Endothelial cell of umbilical vein (primary cell): Measurements from ENCODE around the gene NAGPA. TPM values are rescaled to one million over a fixed set of nuclear protein-coding genes. Genes with fewer than 3 reads are reported as not detected.
"Not testable (repeated sequence)": the region's sequence is repeated elsewhere in the genome, so short reads cannot be mapped to it uniquely, and the experiment has no call there.

Experiments
- Bru-seq: library from RNA; stranded (reverse); fragments of 400-500 nt; gene quantifications from one replicate; lab custom pipeline; 2021; lab: Mats Ljungman, UMichigan
- BruChase-seq, 2 experiments: library from RNA; stranded (reverse); fragments of 400-500 nt; gene quantifications; one replicate each; lab custom pipeline; 2021; lab: Mats Ljungman, UMichigan
- BruUV-seq: library from RNA; stranded (reverse); fragments of 400-500 nt; replicated peaks from 2 replicates; lab custom pipeline; 2021; lab: Mats Ljungman, UMichigan
- CTCF ChIA-PET: fragments of 300-600, 350-600 bp; sonication (Branson Sonifier 250); formaldehyde crosslinking; loops from one replicate; lab custom pipeline; 2021; ENCODE audit warnings: antibody characterized with exemption, inconsistent platforms; lab: Charles Lee
- POLR2A ChIA-PET: fragments of 300-600, 350-600 bp; sonication (Branson Sonifier 250); formaldehyde crosslinking; loops from one replicate; lab custom pipeline; 2021; ENCODE audit warnings: antibody characterized with exemption, inconsistent platforms; lab: Charles Lee
- DNase-seq: peaks from one replicate; pipeline ENCODE4 v3.0.0-alpha.2; 2011; ENCODE audit warnings: low read depth, low spot score
- FAIRE-seq: peaks from 2 replicates; lab custom pipeline; 2011; peaks lifted over from hg19 to GRCh38; lab: Jason Lieb, UNC
- H2AFZ ChIP-seq: 2 replicates; pipeline ENCODE4 v1.6.0; 2012; ENCODE audit warnings: low read depth, low read length, control low read depth, inconsistent platforms
- H3K27ac ChIP-seq: 2 replicates; pipeline ENCODE4 v1.5.1; 2011; ENCODE audit warnings: low read depth, mild to moderate bottlenecking, control low read depth, low read length, moderate library complexity; ENCODE audit not compliant: insufficient read depth
- H3K27me3 ChIP-seq, 2 experiments: 2 replicates each; pipeline versions ENCODE4 v1.6.0 to v1.6.1; 2011; ENCODE audit warnings: low read length in 2 of 2, mixed read lengths in 1 of 2; ENCODE audit not compliant: control insufficient read depth in 2 of 2, insufficient read depth in 2 of 2
- H3K36me3 ChIP-seq, 2 experiments: 2 replicates in 1 of 2; 3 replicates in 1 of 2; pipeline ENCODE4 v1.5.1; 2011; ENCODE audit warnings: low read length in 2 of 2, mild to moderate bottlenecking in 1 of 2, moderate library complexity in 1 of 2; ENCODE audit not compliant: control insufficient read depth in 2 of 2, insufficient read depth in 2 of 2; ENCODE audit errors: extremely low read depth in 1 of 2
- H3K4me1 ChIP-seq: 3 replicates; pipeline ENCODE4 v1.5.1; 2011; ENCODE audit warnings: mild to moderate bottlenecking, low read length; ENCODE audit not compliant: control insufficient read depth, insufficient read depth; ENCODE audit errors: extremely low read depth
- H3K4me2 ChIP-seq: 2 replicates; pipeline ENCODE4 v1.6.1; 2011; ENCODE audit warnings: low read length, control low read depth, mixed read lengths; ENCODE audit not compliant: insufficient read depth
- H3K4me3 ChIP-seq, 3 experiments: fragments of 200-600 bp in 1 of 3; sonication (generic), shearing (Covaris generic) in 1 of 3; replicated peaks in 1 of 3; 2 replicates each; pipeline ENCODE4 v1.5.1; 2011 to 2016; ENCODE audit warnings: control low read depth in 3 of 3, low read length in 3 of 3, mild to moderate bottlenecking in 2 of 3, inconsistent platforms in 1 of 3, low read depth in 1 of 3, moderate library complexity in 1 of 3; ENCODE audit not compliant: insufficient read depth in 1 of 3
- H3K79me2 ChIP-seq: 2 replicates; pipeline ENCODE4 v1.6.0; 2012; ENCODE audit warnings: low read length, inconsistent platforms; ENCODE audit not compliant: control insufficient read depth, insufficient read depth
- H3K9ac ChIP-seq: replicated peaks from 2 replicates; pipeline ENCODE3; 2011; ENCODE audit warnings: low read length, control low read depth; ENCODE audit not compliant: insufficient read depth; ENCODE audit errors: extremely low read depth
- H3K9me1 ChIP-seq: replicated peaks from 3 replicates; pipeline ENCODE4 v1.6.0; 2011; ENCODE audit warnings: mild to moderate bottlenecking, low read length; ENCODE audit not compliant: control insufficient read depth, insufficient read depth; ENCODE audit errors: extremely low read depth
- H3K9me3 ChIP-seq: replicated peaks from 2 replicates; pipeline ENCODE4 v1.5.1; 2012; ENCODE audit warnings: low read length, inconsistent platforms; ENCODE audit not compliant: control insufficient read depth, insufficient read depth
- H4K20me1 ChIP-seq: replicated peaks from 2 replicates; pipeline ENCODE3; 2011; ENCODE audit warnings: mild to moderate bottlenecking, low read length; ENCODE audit not compliant: control insufficient read depth, insufficient read depth; ENCODE audit errors: extremely low read depth
- CTCF ChIP-seq, 2 donors: IDR thresholded peaks; 1 replicate in 1 of 2; 2 replicates in 1 of 2; pipeline ENCODE4 v1.5.1; 2011; ENCODE audit warnings: low read length in 2 of 2, mild to moderate bottlenecking in 2 of 2, moderate library complexity in 2 of 2, control low read depth in 1 of 2, inconsistent platforms in 1 of 2, low read depth in 1 of 2; ENCODE audit not compliant: insufficient read depth in 1 of 2; ENCODE audit errors: extremely low read depth in 1 of 2
- EZH2 ChIP-seq: IDR thresholded peaks from 2 replicates; pipeline ENCODE4 v1.6.1; 2012; ENCODE audit warnings: borderline replicate concordance, low read depth, mild to moderate bottlenecking, moderate library complexity, low read length, inconsistent platforms; ENCODE audit not compliant: severe bottlenecking
- FOS ChIP-seq: IDR thresholded peaks from 2 replicates; pipeline ENCODE4 v1.6.1; 2011; ENCODE audit warnings: mild to moderate bottlenecking, low read length, moderate library complexity, borderline replicate concordance; ENCODE audit not compliant: insufficient read depth
- GATA2 ChIP-seq: IDR thresholded peaks from 2 replicates; pipeline ENCODE4 v1.7.0; 2011; ENCODE audit warnings: low read depth, mild to moderate bottlenecking, moderate library complexity, mixed read lengths, low read length; ENCODE audit not compliant: insufficient read length, insufficient read depth
- JUN ChIP-seq: IDR thresholded peaks from 2 replicates; pipeline ENCODE4 v1.6.1; 2011; ENCODE audit warnings: borderline replicate concordance, low read depth; ENCODE audit not compliant: insufficient read length, insufficient read depth
- MAX ChIP-seq: IDR thresholded peaks from 2 replicates; pipeline ENCODE4 v1.6.1; 2011; ENCODE audit not compliant: insufficient read depth, insufficient read length
- MYC ChIP-seq: IDR thresholded peaks from one replicate; pipeline ENCODE4 v1.6.1; 2011; ENCODE audit warnings: mild to moderate bottlenecking, low read depth, low read length
- POLR2A ChIP-seq: IDR thresholded peaks from 2 replicates; pipeline ENCODE4 v1.6.1; 2012; ENCODE audit warnings: low read depth, mild to moderate bottlenecking, control low read depth, low read length
- POLR2AphosphoS5 ChIP-seq: IDR thresholded peaks from 2 replicates; pipeline ENCODE4 v1.6.1; 2012; ENCODE audit warnings: low read depth, mild to moderate bottlenecking, control low read depth, low read length, moderate library complexity; ENCODE audit not compliant: insufficient read depth
- dilution Hi-C: fragments of 300-500 bp; cut with MboI; formaldehyde crosslinking; loops from one replicate; pipeline ENCODE4 v1.15.0; 2019; ENCODE audit warnings: low sequenced_read_pairs; ENCODE audit not compliant: extremely low pct_ligation_motif_present
- intact Hi-C: fragments of 100-400 bp; cut with micrococcal nuclease; formaldehyde crosslinking; loops from one replicate; pipeline ENCODE4 v1.10.0; 2022
- long read RNA-seq: library from polyadenylated mRNA; stranded (forward); transcript quantifications from one replicate; pipeline ENCODE4 v2.0.0, GENCODE V29; 2021
- polyA minus RNA-seq, 3 experiments: library from RNA; depleted of rRNA, polyadenylated mRNA; stranded (reverse); fragments of >200 nt; gene quantifications; 1 replicate in 1 of 3; 2 replicates in 2 of 3; pipeline ENCODE4 v1.2.3, GENCODE V29; 2011
- polyA plus RNA-seq, 4 experiments: library from polyadenylated mRNA; depleted of rRNA in 3 of 4; stranded (reverse) in 3 of 4; unstranded in 1 of 4; fragments of >200 nt; gene quantifications; 2 replicates each; pipeline versions ENCODE4 v1.2.1 to v1.2.3, GENCODE V29; 2011 to 2012; ENCODE audit warnings: missing spikeins in 1 of 4
- total RNA-seq: library from RNA; stranded (reverse); gene quantifications from 2 replicates; pipeline ENCODE4 v1.2.3, GENCODE V29; 2021

Gene NAGPA
- total RNA-seq (26.3 and 29.9 TPM in 2 replicates), polyA plus RNA-seq (29.6 and 35.2 TPM in 2 replicates), polyA minus RNA-seq (17.2 and 18.0 TPM in 2 replicates), Bru-seq, nascent RNA (percentile 46 among the genes with signal in this experiment), BruChase-seq, experiment 1, labeled RNA remaining after a 6-hour chase (percentile 63 among the genes with signal in this experiment), BruChase-seq, experiment 2, labeled RNA remaining after a 2-hour chase (percentile 63 among the genes with signal in this experiment)
- polyA plus RNA-seq (2011; cell fraction: cytosol; rRNA removed) = 18.0 and 25.4 TPM in 2 replicates
- 31.5 and 35.7 TPM in 2 replicates for polyA plus RNA-seq (2011; cell fraction: nucleus; rRNA removed)
- 17.0 and 23.4 TPM in 2 replicates for polyA plus RNA-seq (2012)
- polyA minus RNA-seq (2011; cell fraction: cytosol; rRNA and poly(A)+ RNA removed) = 11.9 TPM
- polyA minus RNA-seq (2011; cell fraction: nucleus; rRNA and poly(A)+ RNA removed) = 12.4 and 13.3 TPM in 2 replicates
- long read RNA-seq, transcript NAGPA-201 (10 exons, 2,202 nt) = major isoform, 48 of 79 reads
- long read RNA-seq, partial matches to known transcripts = 13 of 79 reads
- long read RNA-seq, other reads (novel, unspliced or antisense) = 15 of 79 reads

GRCh38 chr16:5033256-5034166 is at the start of gene NAGPA:
TSS of gene NAGPA (minus strand) at chr16:5033935. CDS start at chr16:5033914, 21 bp downstream.
- Histone ChIP-seq H3K9ac (peak within 1 kb of the TSS; percentile 72), H4K20me1 (no peaks in the 10 kb centered on the region), H3K4me2 (peak within 1 kb of the TSS; percentile 100), H3K4me1 (peaks cover 12% of the 10 kb centered on the region), H3K27me3 (no peaks in the 10 kb centered on the region), H3K27ac (peak within 1 kb of the TSS; percentile 28), H2AFZ (peak within 1 kb of the TSS; percentile 99), H3K9me1 (no peaks in the 10 kb centered on the region), H3K79me2 (no peaks in the 10 kb centered on the region), H3K36me3 (no peaks in the 10 kb centered on the region), H3K9me3 (no peaks in the 10 kb centered on the region), H3K4me3 (peak within 1 kb of the TSS; percentile 47 to 86 (median 83))
- dilution Hi-C loops = no loop called here
- FAIRE-seq = peak; percentile 81
- ChIA-PET POLR2A (interaction anchor here (0.6 to 0.7 kb wide), 3 partner anchors 13 to 65 kb away, joined by 3 to 5 read pairs (median 4); no protein-coding TSS in a partner anchor), CTCF (interaction anchor here (1.1 to 2.0 kb wide), 3 partner anchors 9 to 51 kb away, joined by 3 to 11 read pairs (median 3); no protein-coding TSS in a partner anchor)
- no peak for TF ChIP-seq MYC
- no peak for TF ChIP-seq GATA2
- TF ChIP-seq POLR2A = peak; percentile 82
- no peak for TF ChIP-seq EZH2
- TF ChIP-seq MAX = peak; percentile 93
- TF ChIP-seq FOS = no peak
- peak; percentile 86 for TF ChIP-seq POLR2AphosphoS5
- no peak for TF ChIP-seq CTCF (IDR thresholded peaks at IDR 0.05; ENCODE audit: extremely low read depth in 1 of 2, insufficient read depth in 1 of 2, low read depth in 1 of 2, low read length in 2 of 2)
- no peak for TF ChIP-seq JUN
- intact Hi-C loops = loop anchor here (2.0 to 5.0 kb wide), 2 partner anchors 63 to 76 kb away; partner anchors contain the start of genes EEF2KMT and SEC14L5
- TSS peak; percentile 55 for BruUV-seq
- DNase-seq = peak; percentile 81

- CTCF ChIA-PET, H2AFZ ChIP-seq, H3K9me1 ChIP-seq, intact Hi-C loops, DNase-seq, H3K9me3 ChIP-seq, H3K4me3 ChIP-seq, BruUV-seq, H3K4me2 ChIP-seq, H3K27ac ChIP-seq, POLR2A ChIA-PET, H3K36me3 ChIP-seq, H3K79me2 ChIP-seq, FAIRE-seq, dilution Hi-C loops, H4K20me1 ChIP-seq, H3K27me3 ChIP-seq, H3K9ac ChIP-seq, H3K4me1 ChIP-seq: not testable (repeated sequence)
Measured at GRCh38 chr16:5080996-5081395, 47.3 kb upstream of the NAGPA start.
